ENCODE measurements around the gene ZDHHC14. TPM values are rescaled to one million over a fixed set of nuclear protein-coding genes. Genes with fewer than 3 reads are reported as not detected.
"Not testable (repeated sequence)": the region's sequence is repeated elsewhere in the genome, so short reads cannot be mapped to it uniquely, and the experiment has no call there.

The ZDHHC14 gene
- polyA plus RNA-seq, 1 donor (not counting 4 experiments of a cell fraction or from before 2014, with no cell fraction given), result 6.4 TPM

GRCh38 chr6:157575436-157576145 lies 194.6 kb downstream of the ZDHHC14 start:
- DNase-seq (ENCODE audit: low read depth, low spot score) (no peak), FAIRE-seq (no peak)
- Histone ChIP-seq H3K9me3 (ENCODE audit: control insufficient read depth, low read depth, low read length) (no peaks in the 10 kb centered on the region), H3K36me3 (ENCODE audit: control insufficient read depth in 2 of 2, extremely low read depth in 1 of 2, insufficient read depth in 2 of 2, low read length in 2 of 2) (no peaks in the 10 kb centered on the region), H3K9ac (ENCODE audit: control insufficient read depth, extremely low read depth, insufficient read depth, low read length) (no peak overlapping the region), H3K27ac (ENCODE audit: control insufficient read depth, insufficient read depth, low read length) (no peak overlapping the region), H3K9me1 (ENCODE audit: control insufficient read depth, extremely low read depth, insufficient read depth, low read length) (no peaks in the 10 kb centered on the region), H4K20me1 (ENCODE audit: control insufficient read depth, extremely low read depth, insufficient read depth, low read length) (no peaks in the 10 kb centered on the region), H3K4me2 (ENCODE audit: control insufficient read depth, extremely low read depth, insufficient read depth, low read depth, low read length) (no peak overlapping the region), H3K4me1 (ENCODE audit: control insufficient read depth, extremely low read depth, insufficient read depth, low read length) (peaks cover 3% of the 10 kb centered on the region), H2AFZ (ENCODE audit: control insufficient read depth, low read length) (no peak overlapping the region), H3K4me3 (ENCODE audit: control insufficient read depth in 2 of 3, extremely low read depth in 1 of 3, insufficient read depth in 2 of 3, low read depth in 1 of 3, low read length in 3 of 3) (no peak overlapping the region), H3K27me3 (ENCODE audit: control insufficient read depth, extremely low read depth, insufficient read depth, low read length) (no peaks in the 10 kb centered on the region), H3K79me2 (ENCODE audit: control insufficient read depth, insufficient read depth, low read length) (no peaks in the 10 kb centered on the region)
- dilution Hi-C loops (cut with MboI; ENCODE audit: extremely low pct_ligation_motif_present, low sequenced_read_pairs), result no loop called here
- TF ChIP-seq CTCF (optimal IDR thresholded peaks at IDR 0.05 in 1 of 3, IDR thresholded peaks at IDR 0.05 in 1 of 3, conservative IDR thresholded peaks at IDR 0.05 in 1 of 3; ENCODE audit: extremely low read depth in 1 of 3, insufficient read depth in 2 of 3, low read length in 3 of 3) (no peak), EZH2 (IDR thresholded peaks at IDR 0.05; ENCODE audit: low read length) (no peak)

- H3K9me1 ChIP-seq (ENCODE audit: control insufficient read depth, extremely low read depth, insufficient read depth, low read length); H4K20me1 ChIP-seq (ENCODE audit: control insufficient read depth, extremely low read depth, insufficient read depth, low read length); H3K79me2 ChIP-seq (ENCODE audit: control insufficient read depth, insufficient read depth, low read length); DNase-seq (ENCODE audit: low read depth, low spot score); H3K4me3 ChIP-seq (ENCODE audit: control insufficient read depth in 2 of 3, extremely low read depth in 1 of 3, insufficient read depth in 2 of 3, low read depth in 1 of 3, low read length in 3 of 3); H3K4me2 ChIP-seq (ENCODE audit: control insufficient read depth, extremely low read depth, insufficient read depth, low read depth, low read length); H3K4me1 ChIP-seq (ENCODE audit: control insufficient read depth, extremely low read depth, insufficient read depth, low read length); H3K9ac ChIP-seq (ENCODE audit: control insufficient read depth, extremely low read depth, insufficient read depth, low read length); H3K27me3 ChIP-seq (ENCODE audit: control insufficient read depth, extremely low read depth, insufficient read depth, low read length); H3K27ac ChIP-seq (ENCODE audit: control insufficient read depth, insufficient read depth, low read length); H3K9me3 ChIP-seq (ENCODE audit: control insufficient read depth, low read depth, low read length); H3K36me3 ChIP-seq (ENCODE audit: control insufficient read depth in 2 of 2, extremely low read depth in 1 of 2, insufficient read depth in 2 of 2, low read length in 2 of 2); H2AFZ ChIP-seq (ENCODE audit: control insufficient read depth, low read length); FAIRE-seq; dilution Hi-C loops (cut with MboI; ENCODE audit: extremely low pct_ligation_motif_present, low sequenced_read_pairs): not testable (repeated sequence)
Measured at GRCh38 chr6:157576991-157577390, 196.0 kb downstream of the ZDHHC14 start.

GRCh38 chr6:157578527-157578926 lies 197.5 kb downstream of the ZDHHC14 start:
- H3K9ac ChIP-seq (ENCODE audit: control insufficient read depth, extremely low read depth, insufficient read depth, low read length); H3K9me3 ChIP-seq (ENCODE audit: control insufficient read depth, low read depth, low read length); H3K4me3 ChIP-seq (ENCODE audit: control insufficient read depth in 2 of 3, extremely low read depth in 1 of 3, insufficient read depth in 2 of 3, low read depth in 1 of 3, low read length in 3 of 3); H3K36me3 ChIP-seq (ENCODE audit: control insufficient read depth in 2 of 2, extremely low read depth in 1 of 2, insufficient read depth in 2 of 2, low read length in 2 of 2); FAIRE-seq; H3K4me1 ChIP-seq (ENCODE audit: control insufficient read depth, extremely low read depth, insufficient read depth, low read length); DNase-seq (ENCODE audit: low read depth, low spot score); H3K27ac ChIP-seq (ENCODE audit: control insufficient read depth, insufficient read depth, low read length); H2AFZ ChIP-seq (ENCODE audit: control insufficient read depth, low read length); dilution Hi-C loops (cut with MboI; ENCODE audit: extremely low pct_ligation_motif_present, low sequenced_read_pairs); H3K79me2 ChIP-seq (ENCODE audit: control insufficient read depth, insufficient read depth, low read length); H3K4me2 ChIP-seq (ENCODE audit: control insufficient read depth, extremely low read depth, insufficient read depth, low read depth, low read length); H3K9me1 ChIP-seq (ENCODE audit: control insufficient read depth, extremely low read depth, insufficient read depth, low read length); H3K27me3 ChIP-seq (ENCODE audit: control insufficient read depth, extremely low read depth, insufficient read depth, low read length); H4K20me1 ChIP-seq (ENCODE audit: control insufficient read depth, extremely low read depth, insufficient read depth, low read length): not testable (repeated sequence)
